RWPE1 (cell line): ENCODE data around the gene CCDC69.

ENCODE experiments used
- CTCF ChIA-PET: fragments of 350-600 bp; sonication (Branson Sonifier 250); formaldehyde crosslinking; extraction: SDS; loops from one replicate; lab custom pipeline; 2021; lab: Yijun Ruan, JAX
- POLR2A ChIA-PET: fragments of 400-600 bp; formaldehyde crosslinking; extraction: SDS; loops from one replicate; lab custom pipeline; 2020; ENCODE audit warnings: antibody characterized with exemption; ENCODE audit not compliant: low non-redundant PET; lab: Yijun Ruan, JAX
- DNase-seq: peaks from one replicate; pipeline ENCODE4 v3.0.0; 2012; ENCODE audit warnings: low spot score
- H3K27ac ChIP-seq: fragments of 450-650 bp; 2 replicates; pipeline ENCODE4 v1.5.1; 2017
- CTCF ChIP-seq: fragments of 450-650 bp; conservative IDR thresholded peaks from 2 replicates; pipeline ENCODE4 v1.5.1; 2017; ENCODE audit warnings: low read depth, mild to moderate bottlenecking

CCDC69 gene

GRCh38 chr5:151221574-151221973, 2.3 kb downstream of the CCDC69 start:
- no peak for TF ChIP-seq CTCF
- H3K27ac ChIP-seq: no peak overlapping the region
- ChIA-PET POLR2A (no interaction called here), CTCF (no interaction called here)
- no peak for DNase-seq

GRCh38 chr5:151219789-151220188, 4.1 kb downstream of the CCDC69 start:
- ChIA-PET POLR2A (no interaction called here), CTCF (interaction anchor here (0.7 kb wide), 1 partner anchor 230 kb away, joined by 3 read pairs; no protein-coding TSS in a partner anchor)
- H3K27ac ChIP-seq: no peak overlapping the region
- TF ChIP-seq CTCF: no peak
- DNase-seq: no peak

GRCh38 chr5:151219138-151219537, 4.8 kb downstream of the CCDC69 start:
- CTCF ChIA-PET: interaction anchor here (0.5 to 0.6 kb wide), 3 partner anchors 24 to 289 kb away, joined by 3 to 4 read pairs (median 3); no protein-coding TSS in a partner anchor
- no peak for DNase-seq
- no peak overlapping the region for H3K27ac ChIP-seq
- POLR2A ChIA-PET: interaction anchor here (0.7 kb wide), 1 partner anchor 461 kb away, joined by 3 read pairs; no protein-coding TSS in a partner anchor
- no peak for TF ChIP-seq CTCF

DNA sequence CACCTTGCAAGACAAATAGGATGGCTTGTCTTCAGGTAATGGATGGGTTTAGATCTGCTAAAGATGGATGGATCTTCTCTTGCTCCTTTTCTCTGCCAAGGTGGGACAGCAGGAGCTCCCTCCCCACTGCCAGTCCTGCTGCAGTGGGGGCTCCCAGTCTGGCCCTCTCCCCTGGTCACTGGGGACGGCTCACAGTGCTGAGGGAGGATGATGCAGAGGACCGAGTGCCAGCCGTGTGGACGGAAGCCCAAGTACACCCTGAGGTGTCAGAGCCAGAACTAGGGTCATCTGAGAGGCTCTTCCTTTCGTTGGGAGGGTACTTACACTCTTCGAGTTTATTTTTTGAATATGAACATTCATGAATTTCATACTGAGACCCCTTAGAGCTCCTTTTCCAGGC, 5.7 kb downstream of the CCDC69 start:
- ChIA-PET CTCF (interaction anchor here (0.6 kb wide), 1 partner anchor 87 kb away, joined by 3 read pairs; no protein-coding TSS in a partner anchor), POLR2A (no interaction called here)
- H3K27ac ChIP-seq: no peak overlapping the region
- no peak for TF ChIP-seq CTCF
- DNase-seq: no peak

DNA sequence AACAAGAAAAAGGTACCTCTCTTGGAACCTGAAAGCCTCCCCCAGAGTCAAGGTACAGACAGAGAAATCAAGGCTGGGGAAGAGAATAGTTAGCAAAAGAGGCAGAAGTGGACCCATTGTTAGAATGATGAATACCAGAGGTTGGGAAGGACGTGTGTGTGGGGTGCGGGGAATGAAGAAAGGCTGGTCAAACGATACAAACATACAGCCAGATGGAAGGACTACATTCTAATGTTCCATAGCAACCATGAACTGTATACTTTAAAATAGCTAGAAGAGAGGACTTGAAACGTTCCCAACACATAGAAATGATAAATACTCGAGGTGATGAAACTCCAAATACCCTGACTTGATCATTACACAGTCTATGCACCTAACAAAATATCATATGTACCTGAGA, 7.1 kb downstream of the CCDC69 start:
- POLR2A ChIA-PET: interaction anchor here (0.6 kb wide), 1 partner anchor 54 kb away, joined by 5 read pairs; no protein-coding TSS in a partner anchor
- no peak overlapping the region for H3K27ac ChIP-seq
- TF ChIP-seq CTCF: no peak
- CTCF ChIA-PET: no interaction called here
- DNase-seq: no peak

GRCh38 chr5:151215546-151215880, 8.4 kb downstream of the CCDC69 start:
- DNase-seq: no peak
- TF ChIP-seq CTCF: no peak
- POLR2A ChIA-PET: no interaction called here
- CTCF ChIA-PET: interaction anchor here (0.6 kb wide), 1 partner anchor 308 kb away, joined by 4 read pairs; no protein-coding TSS in a partner anchor
- no peak overlapping the region for H3K27ac ChIP-seq
